KOPT-K1 (cell line): ENCODE measurements around the gene CD40.

Experiments
- H3K27ac ChIP-seq: fragments of 200-600 bp; sonication (generic); 2 replicates; pipeline ENCODE4 v1.5.1; 2016; ENCODE audit warnings: antibody characterized with exemption, mild to moderate bottlenecking, low read depth, low read length; ENCODE audit not compliant: poor library complexity, severe bottlenecking
- H3K36me3 ChIP-seq: fragments of 200-600 bp; sonication (generic); 2 replicates; pipeline ENCODE4 v1.5.1; 2017; ENCODE audit warnings: antibody characterized with exemption, mild to moderate bottlenecking, low read length, moderate library complexity; ENCODE audit not compliant: insufficient read depth
- H3K9me3 ChIP-seq: fragments of 200-600 bp; sonication (generic); 2 replicates; pipeline ENCODE4 v1.5.1; 2017; ENCODE audit warnings: antibody characterized with exemption, low read length, mild to moderate bottlenecking; ENCODE audit not compliant: insufficient read depth, poor library complexity, severe bottlenecking

Gene CD40

GRCh38 chr20:46178891-46179290 is 60.8 kb downstream of the CD40 start:
- Histone ChIP-seq H3K9me3 (no peaks in the 10 kb centered on the region), H3K27ac (no peak overlapping the region), H3K36me3 (no peaks in the 10 kb centered on the region)
